NCI-H510A treated with DMSO at 0.1 percent for 48 hours (cell line): Measurements from ENCODE around the gene IFNA13.
"Not testable (repeated sequence)": the region's sequence is repeated elsewhere in the genome, so short reads cannot be mapped to it uniquely, and the experiment has no call there.

Experiments
- DNase-seq: peaks from one replicate; lab custom pipeline; 2025; lab: John Stamatoyannopoulos, UW

The IFNA13 gene

GRCh38 chr9:21367957-21368356, at the start of gene IFNA13:
IFNA13 (minus strand) TSS chr9:21368057; CDS start chr9:21368010, 47 bp downstream.
- DNase-seq = no peak

- no peak for DNase-seq
Measured at GRCh38 chr9:21415493-21416267, 47.8 kb upstream of the IFNA13 start.

GRCh38 chr9:21414220-21414940, 46.5 kb upstream of the IFNA13 start:
- DNase-seq = no peak

GRCh38 chr9:21413624-21414023, 45.8 kb upstream of the IFNA13 start:
- no peak for DNase-seq

- no peak for DNase-seq
Measured at GRCh38 chr9:21413151-21413550, 45.3 kb upstream of the IFNA13 start.

- DNase-seq = no peak
Measured at GRCh38 chr9:21412107-21412506, 44.2 kb upstream of the IFNA13 start.

- no peak for DNase-seq
Measured at GRCh38 chr9:21408817-21409216, 41.0 kb upstream of the IFNA13 start, which contains the start of gene IFNA8. IFNA8 (plus strand) TSS chr9:21409117; CDS start chr9:21409177, 60 bp downstream.

- no peak for DNase-seq
Measured at GRCh38 chr9:21404146-21404545, 36.3 kb upstream of the IFNA13 start.

GRCh38 chr9:21402386-21403251, 34.8 kb upstream of the IFNA13 start:
- DNase-seq = no peak

GRCh38 chr9:21399956-21400355, 32.1 kb upstream of the IFNA13 start:
- no peak for DNase-seq

- DNase-seq = no peak
Measured at GRCh38 chr9:21398955-21399489, 31.2 kb upstream of the IFNA13 start.

- no peak for DNase-seq
Measured at GRCh38 chr9:21395778-21396717, 28.2 kb upstream of the IFNA13 start.

- no peak for DNase-seq
Measured at GRCh38 chr9:21392270-21392669, 24.4 kb upstream of the IFNA13 start.

- DNase-seq = no peak
Measured at GRCh38 chr9:21385131-21385670, 17.3 kb upstream of the IFNA13 start, which contains the start of gene IFNA2. IFNA2 (minus strand) TSS chr9:21385398; CDS start chr9:21385329, 69 bp downstream.

- DNase-seq = no peak
Measured at GRCh38 chr9:21383627-21384026, 15.8 kb upstream of the IFNA13 start.

- DNase-seq = no peak
Measured at GRCh38 chr9:21381448-21382339, 13.8 kb upstream of the IFNA13 start.

GRCh38 chr9:21371467-21371866, 3.6 kb upstream of the IFNA13 start:
- DNase-seq = not testable (repeated sequence)

GRCh38 chr9:21367169-21367568, 688 bp downstream of the IFNA13 start:
- DNase-seq = not testable (repeated sequence)

- DNase-seq = no peak
Measured at GRCh38 chr9:21362287-21362686, 5.6 kb downstream of the IFNA13 start.
